T-helper 9 cell (primary cell): ENCODE data around the gene ZFHX3.

Experiments used
- DNase-seq: peaks from one replicate; pipeline ENCODE4 v3.0.0-alpha.2; 2020

Gene ZFHX3

DNA sequence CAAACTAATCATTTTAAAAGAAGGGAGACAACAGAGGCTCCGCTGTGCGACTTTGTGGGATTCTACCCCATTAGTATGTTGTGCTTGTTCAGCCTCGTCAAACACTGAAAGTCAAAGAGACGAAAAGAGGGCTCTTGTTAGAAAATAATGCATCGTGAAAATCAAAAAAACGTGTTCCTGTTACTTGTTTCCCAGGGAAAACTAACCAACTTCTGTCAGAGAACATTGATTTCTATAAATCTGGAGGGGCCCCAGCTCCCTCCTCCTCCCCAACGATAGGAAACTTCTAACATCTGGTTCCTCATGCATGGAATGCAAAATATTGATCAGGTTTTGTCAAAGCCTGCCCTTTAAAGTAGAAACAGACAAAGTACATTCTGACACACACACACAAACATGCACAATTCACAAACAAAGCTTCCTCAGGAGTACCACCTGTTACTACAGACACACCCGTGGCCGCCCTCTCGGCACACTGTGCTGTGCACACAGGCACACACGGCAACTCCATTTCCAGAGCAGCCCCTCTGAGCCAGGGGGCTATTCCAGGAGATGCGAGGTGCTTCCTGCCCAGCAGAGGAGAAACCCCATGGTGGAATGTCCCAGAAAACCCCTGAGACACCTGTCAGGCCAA, 151.3 kb downstream of the ZFHX3 start:
- DNase-seq: no peak

GRCh38 chr16:72895951-72896350, 152.0 kb downstream of the ZFHX3 start:
- no peak for DNase-seq

- no peak for DNase-seq
Measured at GRCh38 chr16:72894293-72895151, 153.4 kb downstream of the ZFHX3 start.

- no peak for DNase-seq
Measured at GRCh38 chr16:72891291-72892227, 156.4 kb downstream of the ZFHX3 start.

DNA sequence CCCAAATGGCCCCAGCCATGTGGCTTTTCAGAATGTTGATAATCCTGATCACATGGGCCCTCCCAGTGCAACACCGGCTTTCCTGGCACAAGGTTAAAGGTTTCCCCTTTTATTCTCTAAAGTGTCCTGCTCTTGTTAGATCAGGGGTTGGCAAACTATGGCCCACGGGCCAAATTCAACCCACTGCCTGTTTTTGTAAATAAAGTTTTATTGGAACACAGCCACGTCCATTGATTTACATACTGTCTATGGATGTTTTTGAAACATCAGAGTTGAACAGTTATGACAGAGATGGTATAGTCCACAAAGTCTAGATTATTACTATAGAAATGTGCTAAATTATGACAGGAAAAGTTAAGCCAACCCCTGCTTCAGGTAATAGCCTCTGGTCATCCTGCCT, 157.3 kb downstream of the ZFHX3 start:
- DNase-seq: no peak

DNA sequence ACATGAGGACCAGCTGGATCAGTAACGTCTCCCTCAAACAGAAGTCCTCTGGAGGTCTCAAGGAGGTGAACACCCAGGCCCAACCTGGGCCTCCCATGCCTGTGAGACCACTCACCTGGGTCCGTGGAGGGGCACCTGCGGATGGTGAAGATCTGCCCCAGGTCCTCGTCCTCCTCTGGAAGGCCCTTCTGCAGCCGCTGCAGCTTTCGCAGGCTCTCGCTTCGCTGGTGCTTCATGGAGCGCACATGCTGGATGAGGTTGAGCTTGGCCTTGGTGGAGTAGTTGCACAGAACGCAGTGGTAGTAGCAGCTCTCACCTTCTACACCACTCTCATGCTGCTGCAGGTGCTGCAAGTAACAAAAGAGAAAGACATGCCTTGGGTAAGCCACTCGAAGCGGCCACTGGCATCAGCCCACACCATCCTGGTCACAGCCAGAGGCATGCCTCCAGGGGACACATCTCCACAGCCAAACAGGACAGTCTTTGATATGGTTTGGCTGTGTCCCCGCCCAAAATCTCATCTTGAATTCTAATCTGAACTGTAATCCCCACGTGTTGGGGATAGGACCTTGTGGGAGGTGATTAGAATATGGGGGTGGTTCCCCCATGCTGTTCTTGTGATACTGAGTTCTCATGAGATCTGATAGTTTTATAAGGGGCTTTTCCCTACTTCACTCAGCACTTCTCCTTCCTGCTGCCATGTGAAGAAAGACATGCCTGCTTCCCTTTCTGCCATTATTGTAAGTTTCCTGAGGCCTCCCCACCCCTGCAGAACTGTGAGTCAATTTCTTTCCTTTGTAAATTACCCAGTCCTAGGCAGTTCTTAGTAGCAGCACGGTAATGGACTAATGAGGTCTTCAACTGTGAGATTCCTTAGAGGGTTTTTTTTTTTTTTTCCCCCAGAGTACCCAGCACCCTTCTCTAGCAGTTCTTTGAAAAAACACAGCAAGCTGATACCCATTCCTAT, 158.0 kb downstream of the ZFHX3 start:
- no peak for DNase-seq

GRCh38 chr16:72887537-72887936, 160.4 kb downstream of the ZFHX3 start:
- DNase-seq: no peak

DNA sequence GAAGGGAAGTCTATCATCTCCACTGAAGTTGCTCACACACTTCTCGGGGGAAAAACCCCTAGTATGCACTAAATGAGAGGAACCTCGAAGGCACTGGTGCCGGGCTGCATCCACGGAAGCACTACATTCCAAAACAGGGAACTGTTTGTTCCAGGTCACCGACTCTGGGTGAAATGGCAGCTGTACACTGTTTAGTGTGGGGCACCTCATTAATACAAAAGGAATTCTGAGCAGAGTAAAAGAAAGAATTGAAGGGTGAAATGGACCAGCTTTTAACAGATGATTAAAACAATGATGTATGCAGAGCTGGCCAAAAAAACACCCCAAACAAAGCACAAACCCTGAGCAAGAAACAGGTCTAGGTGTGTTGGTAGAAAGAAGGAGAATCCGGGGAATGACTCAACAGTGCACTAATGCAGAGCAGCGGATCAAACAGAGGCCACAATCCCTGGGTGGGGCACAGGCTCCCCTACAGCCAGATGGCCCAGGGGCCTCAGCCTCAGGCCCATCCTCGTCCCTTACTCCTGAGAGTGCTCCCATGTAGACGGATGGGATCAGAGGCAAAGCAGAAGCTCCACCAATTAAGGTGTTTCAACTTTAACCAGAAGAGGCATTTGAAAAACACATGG, 161.5 kb downstream of the ZFHX3 start:
- DNase-seq: no peak

GRCh38 chr16:72884573-72884972, 163.4 kb downstream of the ZFHX3 start:
- no peak for DNase-seq

GRCh38 chr16:72884037-72884436, 163.9 kb downstream of the ZFHX3 start:
- no peak for DNase-seq

DNA sequence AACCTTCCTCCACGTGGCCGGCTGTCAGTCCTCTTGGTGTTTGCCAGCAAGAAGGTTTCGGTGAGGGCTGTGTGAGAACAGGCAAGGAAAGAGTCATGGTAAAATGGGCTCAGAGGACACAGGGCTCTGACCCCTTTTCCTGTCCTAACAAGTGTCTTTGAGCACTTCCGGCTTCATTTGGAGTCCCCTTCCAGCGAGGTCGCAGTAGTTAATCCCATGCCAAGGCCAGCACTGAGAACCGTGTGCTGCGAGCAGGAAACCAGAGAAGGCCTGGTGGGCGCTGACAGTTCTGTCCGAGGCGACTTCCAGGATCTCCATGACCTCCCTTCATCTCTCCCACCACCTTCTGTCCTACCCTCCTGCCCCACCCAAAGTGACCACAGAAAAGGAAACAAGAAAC, 168.1 kb downstream of the ZFHX3 start:
- no peak for DNase-seq

DNA sequence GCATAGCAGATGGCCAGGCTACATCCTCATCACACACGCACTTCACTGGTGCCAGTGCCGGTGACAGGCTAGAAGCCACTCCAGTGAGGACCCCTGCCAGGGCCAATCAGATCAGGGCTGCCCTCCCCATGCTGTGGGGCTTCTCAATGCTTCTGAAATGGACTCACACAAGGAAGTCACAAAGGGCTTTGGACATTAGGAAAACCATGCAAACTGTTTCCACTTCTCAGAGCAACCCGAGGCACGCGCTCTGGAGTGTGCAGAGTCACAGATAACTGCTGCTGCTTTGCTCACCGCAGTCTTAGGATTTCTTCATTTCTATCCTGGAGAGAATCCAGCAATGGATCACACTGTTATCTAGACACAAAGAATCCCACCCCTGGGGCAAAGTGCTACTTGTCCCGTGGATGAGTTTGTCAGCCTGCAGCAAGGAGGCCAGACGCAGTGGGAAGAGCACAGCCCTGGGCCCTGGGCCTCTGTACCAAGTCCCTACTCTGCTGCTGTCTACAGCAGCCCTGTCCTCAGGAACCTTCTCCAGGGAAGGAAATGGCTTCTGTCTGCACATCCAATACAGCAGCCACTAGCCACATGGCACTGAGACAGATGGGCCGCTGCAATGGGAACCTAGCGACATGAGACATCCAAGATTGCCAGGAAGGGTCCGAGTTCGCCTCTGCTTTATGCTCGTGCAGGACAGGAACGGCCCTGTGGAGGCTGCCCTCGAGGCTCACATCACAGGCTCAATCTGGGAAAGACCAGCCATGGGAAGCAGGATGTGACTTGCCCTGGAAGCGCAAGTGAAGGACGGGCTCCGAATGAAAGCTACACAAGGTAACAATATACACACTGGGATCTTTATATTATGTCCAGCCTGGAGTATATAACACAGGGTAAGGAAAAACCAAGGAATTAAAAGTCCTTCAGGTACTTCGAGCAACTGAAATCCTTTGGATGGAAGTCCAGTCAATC, 169.3 kb downstream of the ZFHX3 start:
- DNase-seq: no peak

DNA sequence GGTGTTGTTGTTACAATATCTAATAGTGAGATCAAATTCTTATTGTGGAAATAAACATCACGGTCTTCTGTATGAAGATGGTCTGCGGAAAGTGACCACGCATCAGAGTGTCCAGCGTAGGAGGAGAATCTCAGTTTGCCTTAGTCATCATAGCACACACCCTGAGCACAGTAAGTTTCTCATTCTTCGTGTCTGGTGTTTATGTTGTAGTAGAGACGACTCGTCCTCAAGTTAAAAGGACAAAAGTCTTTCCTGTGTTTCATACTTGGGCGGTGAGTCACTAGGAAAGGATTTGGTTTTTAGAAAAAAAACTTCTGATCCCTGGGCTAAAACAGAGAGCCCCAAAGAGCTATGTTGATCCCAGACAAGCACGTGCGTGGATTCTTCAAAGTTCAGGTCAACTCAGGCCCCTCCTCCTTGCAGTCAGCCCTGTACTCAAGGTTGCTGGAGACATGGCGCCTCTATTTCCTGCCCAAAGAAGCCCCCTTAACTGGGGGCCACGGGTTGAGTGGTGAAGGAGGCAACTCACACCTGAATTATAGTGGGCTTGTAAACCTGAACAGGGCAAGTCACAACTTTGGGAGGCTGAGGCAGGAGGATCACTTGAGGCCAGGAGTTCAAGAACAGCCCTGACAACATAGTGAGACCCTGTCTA, 170.4 kb downstream of the ZFHX3 start:
- no peak for DNase-seq

DNA sequence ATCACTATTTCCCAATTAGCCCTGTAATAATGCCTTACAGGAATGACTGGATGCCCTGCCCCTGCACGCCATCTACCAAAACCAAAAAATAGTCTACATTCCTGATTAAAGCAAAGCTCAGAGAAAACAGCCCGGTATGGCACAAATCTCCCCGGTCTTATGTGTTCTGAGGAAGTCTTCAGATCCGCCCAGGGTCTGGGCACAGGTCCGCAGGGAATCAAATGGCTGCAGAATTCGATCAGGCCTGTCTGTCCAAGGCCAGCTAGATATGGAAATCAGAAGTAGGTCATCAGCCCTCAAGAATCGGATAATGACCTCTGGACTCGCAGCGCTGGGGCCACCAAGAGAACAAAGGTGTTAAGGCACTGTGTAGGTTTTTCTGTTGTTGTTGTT, 171.0 kb downstream of the ZFHX3 start:
- DNase-seq: no peak

GRCh38 chr16:72876221-72876620, 171.7 kb downstream of the ZFHX3 start:
- no peak for DNase-seq

DNA sequence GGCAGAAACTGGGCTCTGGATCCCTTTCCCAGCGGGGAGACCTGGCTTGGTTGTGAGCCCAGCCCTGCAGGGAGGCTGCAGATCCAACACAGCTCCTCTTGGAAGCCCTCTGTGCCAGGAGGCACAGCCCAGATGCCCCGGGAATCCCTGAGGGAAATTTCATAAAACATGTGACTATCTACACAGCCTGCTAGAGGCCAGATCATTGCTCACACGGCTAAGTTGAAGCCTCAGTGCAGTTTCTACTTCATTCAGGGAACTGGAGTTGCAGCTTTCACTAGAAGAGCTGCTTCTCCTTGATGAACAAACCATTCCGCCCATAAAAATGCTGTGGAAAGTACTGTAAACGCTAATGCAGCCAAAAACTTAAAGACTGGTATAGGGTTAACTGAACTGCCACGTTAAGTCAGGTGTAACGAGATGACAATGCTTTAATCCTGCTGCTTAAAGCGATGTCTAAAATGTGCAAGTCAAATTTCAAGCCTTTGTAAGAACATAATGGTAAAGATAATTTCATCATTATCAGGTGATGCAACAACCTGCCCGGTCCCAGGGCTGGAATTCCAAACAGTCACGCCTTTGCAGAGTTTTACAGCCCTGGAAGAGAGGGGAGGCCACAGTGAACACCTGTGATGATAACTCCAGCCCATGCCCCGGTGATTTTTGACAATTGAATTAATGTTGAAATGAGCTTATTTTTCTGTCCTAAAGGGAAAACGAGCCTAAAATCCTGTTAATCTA, 172.5 kb downstream of the ZFHX3 start:
- no peak for DNase-seq

DNA sequence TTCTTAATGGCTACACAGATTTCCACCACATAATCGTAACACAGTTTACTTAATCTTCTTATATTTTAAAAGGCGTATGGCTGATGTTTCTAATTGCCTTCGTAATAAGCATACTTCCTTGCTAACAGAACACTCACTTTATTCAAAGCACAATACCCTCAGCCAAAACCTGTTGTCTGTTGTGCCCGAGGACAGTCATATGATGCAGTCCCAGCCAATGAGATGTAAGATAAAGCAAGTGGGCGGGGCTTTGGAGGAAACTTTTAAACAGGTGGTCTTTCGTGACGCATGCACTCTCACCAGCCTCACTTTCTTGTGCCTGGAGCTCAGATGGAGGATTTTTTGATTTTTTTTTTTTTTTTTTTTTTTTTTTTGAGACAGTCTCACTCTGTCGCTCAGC, 174.1 kb downstream of the ZFHX3 start:
- no peak for DNase-seq

DNA sequence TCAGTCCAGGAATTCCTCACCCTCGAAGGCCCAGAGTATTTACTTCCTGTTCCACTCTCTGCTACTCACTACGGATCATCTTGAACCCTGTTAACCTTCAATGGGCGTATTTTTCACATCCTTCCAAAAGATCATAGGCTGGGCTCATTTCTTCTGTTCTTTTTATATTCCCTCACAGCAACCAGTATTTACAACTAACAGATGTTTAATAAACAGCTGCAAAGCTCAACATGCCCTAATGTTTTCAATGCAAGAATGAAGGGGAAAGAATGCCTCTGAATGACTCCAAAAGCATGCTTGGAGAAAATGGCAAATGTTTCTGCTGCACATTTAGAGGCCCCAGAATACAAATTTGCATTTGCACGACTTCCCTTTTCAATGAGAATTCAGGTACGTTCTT, 174.9 kb downstream of the ZFHX3 start:
- DNase-seq: no peak

DNA sequence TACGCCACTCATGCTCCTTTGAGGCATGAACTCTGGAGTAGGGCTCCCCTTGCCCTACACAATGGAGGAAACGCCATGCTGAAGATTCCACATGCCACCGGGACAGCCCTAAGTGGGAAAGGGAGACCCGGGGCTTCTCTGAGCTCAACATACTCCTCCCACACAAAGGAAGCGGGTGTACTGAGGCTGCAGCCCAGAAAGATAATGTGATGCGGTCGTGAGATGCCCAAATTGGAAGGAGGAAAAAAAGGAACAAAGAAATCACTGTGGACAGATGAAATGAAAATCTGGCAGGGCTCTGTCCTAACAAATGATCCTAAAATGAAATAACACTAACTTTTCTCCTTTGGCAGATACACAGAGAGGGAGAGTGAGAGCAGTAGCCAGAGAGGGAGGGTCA, 182.1 kb downstream of the ZFHX3 start:
- DNase-seq: no peak
